Lung (tissue), 12 donors: ENCODE data around the gene IL22RA1. TPM values are rescaled to one million over a fixed set of nuclear protein-coding genes. Genes with fewer than 3 reads are reported as not detected.

ENCODE experiments used
- ATAC-seq: fragments of 200-7000 bp; cut with Tn5 transposase; one replicate; pipeline ENCODE4 v1.9.1; 2020; ENCODE audit warnings: moderate number of reproducible peaks; ENCODE audit not compliant: insufficient read depth, low FRiP score
- DNase-seq, 3 donors: peaks; one replicate each; pipeline ENCODE4 v3.0.0-alpha.2; 2013 to 2017
- H3K27ac ChIP-seq, 2 donors: one replicate each; pipeline ENCODE4 v1.5.1; 2013; ENCODE audit warnings: mild to moderate bottlenecking in 2 of 2, moderate library complexity in 2 of 2, control low read depth in 1 of 2, inconsistent platforms in 1 of 2, low read depth in 1 of 2, low read length in 1 of 2
- H3K27me3 ChIP-seq, 3 donors: one replicate each; pipeline ENCODE4 v1.5.1; 2013; ENCODE audit warnings: low read length in 2 of 3; ENCODE audit not compliant: control insufficient read depth in 3 of 3, insufficient read depth in 3 of 3
- H3K36me3 ChIP-seq, 4 donors: one replicate each; pipeline ENCODE4 v1.5.1; 2013; ENCODE audit warnings: low read length in 4 of 4, mild to moderate bottlenecking in 1 of 4, moderate library complexity in 1 of 4; ENCODE audit not compliant: control insufficient read depth in 4 of 4, insufficient read depth in 4 of 4
- H3K4me1 ChIP-seq, 5 donors: one replicate each; pipeline ENCODE4 v1.5.1; 2013; ENCODE audit warnings: low read length in 5 of 5, mild to moderate bottlenecking in 2 of 5, moderate library complexity in 1 of 5; ENCODE audit not compliant: control insufficient read depth in 5 of 5, insufficient read depth in 5 of 5
- H3K4me3 ChIP-seq: one replicate; pipeline ENCODE4 v1.5.1; 2013; ENCODE audit warnings: mild to moderate bottlenecking, control low read depth, moderate library complexity
- H3K9ac ChIP-seq, 2 donors: one replicate each; pipeline ENCODE4 v1.5.1; 2013; ENCODE audit warnings: low read length in 2 of 2, control low read depth in 1 of 2; ENCODE audit not compliant: insufficient read depth in 1 of 2
- H3K9me3 ChIP-seq, 4 donors: one replicate each; pipeline ENCODE4 v1.5.1; 2013; ENCODE audit warnings: low read length in 3 of 4, mild to moderate bottlenecking in 1 of 4, moderate library complexity in 1 of 4; ENCODE audit not compliant: control insufficient read depth in 4 of 4, insufficient read depth in 3 of 4
- WGBS, 2 donors: extraction: QIAGEN DNeasy Blood & Tissue Kit; methylation state at CpG; one replicate each; pipeline ENCODE4 v1.1.7; 2013; 5-methylcytosine and 5-hydroxymethylcytosine counted together
- polyA plus RNA-seq, 2 donors: library from polyadenylated mRNA; stranded (reverse); fragments of 200-250 nt; gene quantifications; one replicate each; pipeline ENCODE4 v1.2.1, GENCODE V29; 2013
- total RNA-seq, 2 donors: library from RNA; depleted of rRNA in 1 of 2; stranded (reverse); fragments of >200 nt in 1 of 2; gene quantifications; one replicate each; pipeline ENCODE4 v1.2.1, GENCODE V29; 2014 to 2021
- TF ChIP-seq, protein P1 (sequence below): IDR thresholded peaks from 2 replicates; pipeline ENCODE4 v1.5.1; 2012; ENCODE audit warnings: mild to moderate bottlenecking; ENCODE audit errors: control extremely low read depth, extremely low read depth
- donor health status: control.
- donor health status: control.
- donor health status: Bipolar disorder and iron deficiency.
- donor health status: healthy.
- donor health status: DM: yes; HTN: yes; CAD: no.

IL22RA1 gene
- total and polyA plus RNA-seq, 4 donors, result 0.09 to 1.0 (median 0.23) TPM

DNA sequence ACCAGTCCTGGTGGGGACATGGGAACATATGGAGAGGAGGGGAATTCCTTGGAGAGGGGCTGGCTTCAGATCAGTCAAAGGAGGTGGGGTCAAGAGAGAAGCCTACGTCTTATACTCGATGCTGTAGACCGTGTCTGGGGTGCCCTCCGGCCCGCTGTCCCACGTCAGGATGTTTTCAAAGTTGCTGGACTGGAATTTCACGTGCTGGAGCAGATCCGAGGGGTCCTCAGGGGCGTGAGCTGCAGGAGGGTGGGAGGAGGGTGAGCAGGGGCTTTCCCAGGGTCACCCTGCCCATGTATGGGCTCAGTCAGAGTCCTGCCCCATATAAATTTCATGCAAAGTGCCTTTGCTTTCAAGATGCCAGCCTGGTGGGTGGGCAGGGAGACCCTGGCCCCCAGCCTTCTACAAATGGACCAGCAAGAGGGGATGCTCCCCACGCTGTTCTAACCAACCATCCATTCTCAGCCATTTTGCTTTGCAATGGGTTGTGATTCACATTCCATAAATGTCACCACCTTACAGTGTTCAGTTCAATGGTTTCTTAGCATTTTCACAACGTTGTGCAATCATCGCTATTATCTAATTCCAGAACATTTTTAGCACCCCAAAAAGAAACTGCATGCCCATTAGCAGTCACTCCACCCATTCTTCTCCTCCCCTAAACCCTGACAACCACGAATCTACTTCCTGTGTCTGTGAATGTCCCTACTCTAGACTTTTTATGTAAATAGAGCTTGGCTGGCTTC, 4.3 kb downstream of the IL22RA1 start:
- no peak overlapping the region for H3K27ac ChIP-seq
- WGBS, 2 donors, result 59 to 65% methylated on average over 13 of the region's 13 CpGs
- peaks cover 0 to 7% (median 5%) of the 10 kb centered on the region in 5 donors for H3K4me1 ChIP-seq
- ATAC-seq, result no peak
- TF ChIP-seq, protein P1, sequence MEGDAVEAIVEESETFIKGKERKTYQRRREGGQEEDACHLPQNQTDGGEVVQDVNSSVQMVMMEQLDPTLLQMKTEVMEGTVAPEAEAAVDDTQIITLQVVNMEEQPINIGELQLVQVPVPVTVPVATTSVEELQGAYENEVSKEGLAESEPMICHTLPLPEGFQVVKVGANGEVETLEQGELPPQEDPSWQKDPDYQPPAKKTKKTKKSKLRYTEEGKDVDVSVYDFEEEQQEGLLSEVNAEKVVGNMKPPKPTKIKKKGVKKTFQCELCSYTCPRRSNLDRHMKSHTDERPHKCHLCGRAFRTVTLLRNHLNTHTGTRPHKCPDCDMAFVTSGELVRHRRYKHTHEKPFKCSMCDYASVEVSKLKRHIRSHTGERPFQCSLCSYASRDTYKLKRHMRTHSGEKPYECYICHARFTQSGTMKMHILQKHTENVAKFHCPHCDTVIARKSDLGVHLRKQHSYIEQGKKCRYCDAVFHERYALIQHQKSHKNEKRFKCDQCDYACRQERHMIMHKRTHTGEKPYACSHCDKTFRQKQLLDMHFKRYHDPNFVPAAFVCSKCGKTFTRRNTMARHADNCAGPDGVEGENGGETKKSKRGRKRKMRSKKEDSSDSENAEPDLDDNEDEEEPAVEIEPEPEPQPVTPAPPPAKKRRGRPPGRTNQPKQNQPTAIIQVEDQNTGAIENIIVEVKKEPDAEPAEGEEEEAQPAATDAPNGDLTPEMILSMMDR, result no peak
- H3K27me3 ChIP-seq, result no peaks in the 10 kb centered on the region
- DNase-seq, result no peak
- no peak overlapping the region for H3K4me3 ChIP-seq
- H3K9me3 ChIP-seq, result no peaks in the 10 kb centered on the region
- H3K9ac ChIP-seq, result no peak overlapping the region
- no peaks in the 10 kb centered on the region for H3K36me3 ChIP-seq

DNA sequence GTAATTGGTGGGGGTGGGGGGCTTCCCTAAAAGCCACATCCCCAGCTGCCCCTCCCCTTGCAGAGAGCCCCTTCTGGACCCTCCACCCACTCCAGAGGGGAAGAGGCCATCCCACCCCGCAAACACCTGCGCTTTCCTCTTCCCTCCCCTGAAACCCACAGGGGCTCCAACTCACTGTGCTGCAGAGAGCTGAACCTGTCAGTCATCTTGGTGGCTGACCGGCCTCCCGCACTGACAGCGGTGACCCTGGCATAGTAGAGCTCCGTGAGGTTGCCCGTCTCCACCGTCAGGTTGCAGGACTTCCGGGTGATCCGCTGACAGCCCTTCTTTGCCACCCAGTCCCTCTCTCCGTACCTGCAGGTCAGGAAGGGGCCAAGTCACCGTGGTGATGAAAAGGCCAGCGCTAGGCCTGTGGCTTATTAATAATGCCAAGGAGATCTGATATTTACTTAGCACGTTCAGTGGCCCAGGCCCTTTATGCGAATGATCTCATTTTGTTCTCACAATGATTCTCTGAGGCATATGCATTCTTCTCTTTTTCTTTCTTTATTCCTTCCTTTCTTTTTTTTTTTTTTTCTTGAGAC, 5.9 kb downstream of the IL22RA1 start:
- no peak overlapping the region for H3K4me3 ChIP-seq
- DNase-seq (no peak), ATAC-seq (no peak)
- H3K9ac ChIP-seq, result no peak overlapping the region
- H3K27me3 ChIP-seq, result no peaks in the 10 kb centered on the region
- H3K36me3 ChIP-seq, result no peaks in the 10 kb centered on the region
- H3K27ac ChIP-seq, result no peak overlapping the region
- peaks cover 0 to 4% (median 0%) of the 10 kb centered on the region in 5 donors for H3K4me1 ChIP-seq
- TF ChIP-seq, protein P1, result no peak
- 74 to 79% methylated on average over 15 of the region's 15 CpGs for WGBS, 2 donors
- no peaks in the 10 kb centered on the region for H3K9me3 ChIP-seq

DNA sequence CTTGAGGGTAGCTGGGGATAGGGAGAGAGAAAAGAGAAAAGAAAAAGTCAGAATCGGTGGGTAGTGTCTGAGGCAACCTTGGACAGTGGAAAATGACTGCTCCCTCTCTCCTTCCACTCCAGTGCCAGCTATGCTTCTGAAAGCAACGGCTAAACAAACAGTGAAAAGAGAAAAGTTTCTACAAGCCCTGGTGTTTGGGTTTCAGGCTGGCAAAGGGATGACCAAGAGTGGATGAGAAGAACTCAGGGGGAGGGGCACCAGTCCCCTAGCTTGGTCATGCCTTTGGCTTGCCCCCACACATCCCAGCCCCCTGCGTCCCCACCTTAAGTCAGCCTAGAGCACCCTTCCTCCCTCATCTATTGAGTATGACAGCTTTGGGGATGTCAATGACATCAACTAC, 8.6 kb downstream of the IL22RA1 start:
- Histone ChIP-seq H3K27ac (no peak overlapping the region), H3K4me3 (no peak overlapping the region), H3K36me3 (no peaks in the 10 kb centered on the region), H3K9ac (no peak overlapping the region), H3K9me3 (peaks cover 0 to 4% (median 3%) of the 10 kb centered on the region in 4 donors), H3K4me1 (no peaks in the 10 kb centered on the region), H3K27me3 (no peaks in the 10 kb centered on the region)
- ATAC-seq (no peak), DNase-seq (no peak)
- WGBS, 2 donors, result 81 to 89% methylated on average over 3 of the region's 3 CpGs
- TF ChIP-seq, protein P1, result no peak
